ENCODE results near the gene AQP2. TPM values are rescaled to one million over a fixed set of nuclear protein-coding genes. Genes with fewer than 3 reads are reported as not detected.

The AQP2 gene
- total and polyA plus RNA-seq, 4 donors = not detected

DNA sequence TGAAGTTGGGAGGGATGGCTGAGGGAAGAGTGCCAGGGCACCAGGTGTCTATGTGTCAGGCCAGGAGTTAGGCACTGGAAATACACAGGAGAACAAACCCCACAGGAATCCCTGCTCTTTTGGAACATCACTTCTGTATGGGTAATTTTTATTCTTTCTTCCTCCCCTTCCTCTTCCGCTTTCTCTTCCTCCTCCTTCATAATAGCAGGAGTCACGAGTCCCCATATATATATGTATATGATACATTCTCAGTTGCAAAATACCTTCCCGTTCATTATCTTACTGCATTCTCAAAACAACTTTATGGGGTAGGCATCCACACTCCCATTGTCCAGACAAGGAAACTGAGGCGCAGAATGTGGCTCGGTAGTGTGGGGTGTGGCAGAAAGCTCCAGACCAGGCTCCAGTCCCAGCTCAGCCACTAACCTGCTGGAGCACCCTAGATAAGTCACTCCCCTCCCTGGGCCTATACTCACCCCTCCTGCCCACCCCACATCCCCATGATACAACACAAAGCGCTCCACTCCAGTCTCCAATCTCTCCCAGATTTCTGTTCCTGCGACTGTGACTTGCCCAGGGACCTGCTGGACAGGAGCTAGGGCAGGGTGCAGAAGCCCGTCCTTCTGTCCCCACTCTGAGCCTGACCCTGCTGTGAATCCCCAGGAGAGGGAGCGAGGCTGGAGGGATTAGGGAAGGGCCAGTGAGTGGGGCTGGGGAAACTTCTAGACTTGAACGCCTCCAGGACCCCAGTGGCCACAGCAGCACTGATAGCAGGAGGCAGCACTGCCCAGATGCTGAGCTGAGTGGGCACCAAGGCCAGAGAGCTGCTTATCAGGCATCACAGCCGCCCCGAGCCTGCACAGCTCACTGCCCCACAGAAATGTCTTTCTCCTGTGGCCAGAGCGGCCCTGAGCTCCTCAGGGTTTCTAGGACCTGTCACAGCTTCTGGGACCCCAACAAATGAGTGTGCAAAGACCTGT, 1.4 kb upstream of the AQP2 start (continued):
- TF ChIP-seq RXRA (IDR thresholded peaks at IDR 0.05) (no peak), YY1 (IDR thresholded peaks at IDR 0.05) (no peak)

DNA sequence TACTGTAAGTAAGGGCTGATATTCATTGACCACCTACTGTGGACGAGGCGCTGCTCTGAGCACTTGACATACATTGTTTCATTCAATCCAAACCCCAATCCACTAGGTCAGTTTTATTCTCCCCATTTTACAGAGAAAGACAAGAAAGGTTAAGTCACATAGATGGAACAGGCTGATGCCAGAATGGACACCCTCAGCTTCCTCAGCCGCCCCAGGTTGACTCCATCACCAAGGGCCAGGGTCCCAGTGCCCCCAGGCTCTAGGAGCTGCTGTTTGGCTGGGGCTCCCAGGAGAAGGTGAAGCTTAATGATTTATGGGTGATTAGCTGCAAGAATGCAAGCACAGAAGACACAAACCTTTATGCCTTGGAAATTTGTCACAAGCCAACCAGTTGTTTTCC, 671 bp upstream of the AQP2 start:
- 92% methylated on average over 3 of the region's 3 CpGs for WGBS
- DNase-seq (ENCODE audit: low spot score) = no peak

DNA sequence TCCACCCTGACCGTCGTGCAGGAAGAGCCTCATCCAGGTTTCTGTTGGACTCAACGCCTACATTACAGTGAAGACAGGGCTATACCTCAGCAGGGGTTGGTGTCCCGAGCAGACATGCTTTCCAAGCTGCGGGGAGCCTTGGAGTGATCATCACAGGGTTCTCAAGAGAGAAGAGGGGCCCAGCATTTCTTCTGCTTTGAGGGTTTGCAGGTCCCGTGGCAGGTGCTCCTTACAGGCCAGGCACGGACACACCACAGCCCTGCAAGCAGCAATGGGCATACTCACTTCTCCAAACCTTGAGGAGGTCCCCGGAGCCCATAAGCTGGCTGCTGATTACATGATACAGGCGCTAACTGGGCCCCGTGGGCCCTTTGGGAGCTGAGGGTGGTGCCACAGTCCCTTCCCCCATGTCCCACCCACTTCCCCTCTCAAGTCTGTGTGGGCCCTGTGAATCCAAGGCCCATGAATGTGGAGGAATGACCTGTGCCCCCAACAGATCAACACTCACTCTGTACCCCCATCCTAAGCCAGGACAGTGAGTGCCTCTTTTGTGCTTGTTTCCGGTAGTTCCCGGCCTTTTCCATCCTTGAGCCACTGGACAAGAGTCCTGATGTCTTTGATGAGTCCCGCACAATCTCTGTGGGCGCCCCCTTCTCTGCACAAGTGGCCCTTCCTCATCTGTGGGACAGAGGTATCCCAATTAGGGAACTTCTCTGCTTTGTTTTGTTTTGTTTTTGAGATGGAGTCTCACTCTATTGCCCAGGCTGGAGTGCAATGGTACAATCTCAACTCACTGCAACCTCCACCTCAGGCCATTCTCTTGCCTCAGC, 1.1 kb downstream of the AQP2 start:
- WGBS = 88% methylated on average over 14 of the region's 14 CpGs
- no peaks in the 10 kb centered on the region for H3K36me3 ChIP-seq (ENCODE audit: control insufficient read depth in 4 of 4, insufficient read depth in 3 of 4, low read depth in 1 of 4, low read length in 3 of 4)
- H3K27me3 ChIP-seq (ENCODE audit: control insufficient read depth in 4 of 4, insufficient read depth in 4 of 4, low read length in 3 of 4) = peaks cover 0 to 2% (median 0%) of the 10 kb centered on the region in 4 donors
- H3K9me3 ChIP-seq (ENCODE audit: control insufficient read depth in 4 of 4, low read length in 3 of 4) = no peaks in the 10 kb centered on the region
- H3K4me3 ChIP-seq (ENCODE audit: low read depth in 1 of 3, low read length in 3 of 3) = no peak overlapping the region
- H3K9ac ChIP-seq (ENCODE audit: low read depth in 1 of 2, low read length in 2 of 2) = no peak overlapping the region
- DNase-seq (ENCODE audit: low spot score) = no peak
- peaks cover 0 to 6% (median 4%) of the 10 kb centered on the region in 4 donors for H3K4me1 ChIP-seq (ENCODE audit: control insufficient read depth in 4 of 4, insufficient read depth in 4 of 4, low read length in 3 of 4)
- no peak overlapping the region for H3K27ac ChIP-seq (ENCODE audit: low read depth in 1 of 2, low read length in 2 of 2)
- TF ChIP-seq, protein P1, sequence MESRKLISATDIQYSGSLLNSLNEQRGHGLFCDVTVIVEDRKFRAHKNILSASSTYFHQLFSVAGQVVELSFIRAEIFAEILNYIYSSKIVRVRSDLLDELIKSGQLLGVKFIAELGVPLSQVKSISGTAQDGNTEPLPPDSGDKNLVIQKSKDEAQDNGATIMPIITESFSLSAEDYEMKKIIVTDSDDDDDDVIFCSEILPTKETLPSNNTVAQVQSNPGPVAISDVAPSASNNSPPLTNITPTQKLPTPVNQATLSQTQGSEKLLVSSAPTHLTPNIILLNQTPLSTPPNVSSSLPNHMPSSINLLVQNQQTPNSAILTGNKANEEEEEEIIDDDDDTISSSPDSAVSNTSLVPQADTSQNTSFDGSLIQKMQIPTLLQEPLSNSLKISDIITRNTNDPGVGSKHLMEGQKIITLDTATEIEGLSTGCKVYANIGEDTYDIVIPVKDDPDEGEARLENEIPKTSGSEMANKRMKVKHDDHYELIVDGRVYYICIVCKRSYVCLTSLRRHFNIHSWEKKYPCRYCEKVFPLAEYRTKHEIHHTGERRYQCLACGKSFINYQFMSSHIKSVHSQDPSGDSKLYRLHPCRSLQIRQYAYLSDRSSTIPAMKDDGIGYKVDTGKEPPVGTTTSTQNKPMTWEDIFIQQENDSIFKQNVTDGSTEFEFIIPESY (IDR thresholded peaks at IDR 0.05) = no peak
- TF ChIP-seq, protein P2, sequence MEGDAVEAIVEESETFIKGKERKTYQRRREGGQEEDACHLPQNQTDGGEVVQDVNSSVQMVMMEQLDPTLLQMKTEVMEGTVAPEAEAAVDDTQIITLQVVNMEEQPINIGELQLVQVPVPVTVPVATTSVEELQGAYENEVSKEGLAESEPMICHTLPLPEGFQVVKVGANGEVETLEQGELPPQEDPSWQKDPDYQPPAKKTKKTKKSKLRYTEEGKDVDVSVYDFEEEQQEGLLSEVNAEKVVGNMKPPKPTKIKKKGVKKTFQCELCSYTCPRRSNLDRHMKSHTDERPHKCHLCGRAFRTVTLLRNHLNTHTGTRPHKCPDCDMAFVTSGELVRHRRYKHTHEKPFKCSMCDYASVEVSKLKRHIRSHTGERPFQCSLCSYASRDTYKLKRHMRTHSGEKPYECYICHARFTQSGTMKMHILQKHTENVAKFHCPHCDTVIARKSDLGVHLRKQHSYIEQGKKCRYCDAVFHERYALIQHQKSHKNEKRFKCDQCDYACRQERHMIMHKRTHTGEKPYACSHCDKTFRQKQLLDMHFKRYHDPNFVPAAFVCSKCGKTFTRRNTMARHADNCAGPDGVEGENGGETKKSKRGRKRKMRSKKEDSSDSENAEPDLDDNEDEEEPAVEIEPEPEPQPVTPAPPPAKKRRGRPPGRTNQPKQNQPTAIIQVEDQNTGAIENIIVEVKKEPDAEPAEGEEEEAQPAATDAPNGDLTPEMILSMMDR (IDR thresholded peaks at IDR 0.05; ENCODE audit: low read depth, low read length, missing input control) = no peak
- TF ChIP-seq SP1 (IDR thresholded peaks at IDR 0.05) (no peak), HNF4A (conservative IDR thresholded peaks at IDR 0.05) (no peak), NR2F2 (IDR thresholded peaks at IDR 0.05) (no peak), FOXA2 (IDR thresholded peaks at IDR 0.05) (no peak), EGR1 (IDR thresholded peaks at IDR 0.05; ENCODE audit: low read depth in 2 of 2) (no peak), RXRA (IDR thresholded peaks at IDR 0.05) (no peak), JUND (IDR thresholded peaks at IDR 0.05) (no peak)
- TF ChIP-seq, protein P3, sequence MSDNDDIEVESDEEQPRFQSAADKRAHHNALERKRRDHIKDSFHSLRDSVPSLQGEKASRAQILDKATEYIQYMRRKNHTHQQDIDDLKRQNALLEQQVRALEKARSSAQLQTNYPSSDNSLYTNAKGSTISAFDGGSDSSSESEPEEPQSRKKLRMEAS (IDR thresholded peaks at IDR 0.05) = no peak

More for the DNA sequence above, 671 bp upstream of the AQP2 start:
- no peak overlapping the region for H3K27ac ChIP-seq (ENCODE audit: low read depth in 1 of 2, low read length in 2 of 2)
- H3K4me3 ChIP-seq (ENCODE audit: low read depth in 1 of 3, low read length in 3 of 3) = no peak overlapping the region
- no peak overlapping the region for H3K9ac ChIP-seq (ENCODE audit: low read depth in 1 of 2, low read length in 2 of 2)
- peaks cover 0 to under 1% (median 0%) of the 10 kb centered on the region in 4 donors for H3K27me3 ChIP-seq (ENCODE audit: control insufficient read depth in 4 of 4, insufficient read depth in 4 of 4, low read length in 3 of 4)
- no peaks in the 10 kb centered on the region for H3K9me3 ChIP-seq (ENCODE audit: control insufficient read depth in 4 of 4, low read length in 3 of 4)
- H3K36me3 ChIP-seq (ENCODE audit: control insufficient read depth in 4 of 4, insufficient read depth in 3 of 4, low read depth in 1 of 4, low read length in 3 of 4) = no peaks in the 10 kb centered on the region
- peaks cover 0 to 9% (median 4%) of the 10 kb centered on the region in 4 donors for H3K4me1 ChIP-seq (ENCODE audit: control insufficient read depth in 4 of 4, insufficient read depth in 4 of 4, low read length in 3 of 4)
- TF ChIP-seq, protein P4, sequence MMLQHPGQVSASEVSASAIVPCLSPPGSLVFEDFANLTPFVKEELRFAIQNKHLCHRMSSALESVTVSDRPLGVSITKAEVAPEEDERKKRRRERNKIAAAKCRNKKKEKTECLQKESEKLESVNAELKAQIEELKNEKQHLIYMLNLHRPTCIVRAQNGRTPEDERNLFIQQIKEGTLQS (IDR thresholded peaks at IDR 0.05) = no peak
- TF ChIP-seq SP1 (IDR thresholded peaks at IDR 0.05) (no peak), JUND (IDR thresholded peaks at IDR 0.05) (no peak), RXRA (IDR thresholded peaks at IDR 0.05) (no peak), YY1 (IDR thresholded peaks at IDR 0.05) (no peak), HNF4A (conservative IDR thresholded peaks at IDR 0.05) (no peak), EGR1 (IDR thresholded peaks at IDR 0.05; ENCODE audit: low read depth in 2 of 2) (no peak), TAF1 (conservative IDR thresholded peaks at IDR 0.05) (no peak)
- TF ChIP-seq, protein P3 (IDR thresholded peaks at IDR 0.05) = no peak
- TF ChIP-seq, protein P1 (IDR thresholded peaks at IDR 0.05) = no peak
- TF ChIP-seq, protein P2 (IDR thresholded peaks at IDR 0.05; ENCODE audit: low read depth, low read length, missing input control) = no peak

All from liver (tissue), 9 donors.